Karpas-422 (cell line): Measurements from ENCODE around the gene NARF. TPM values are rescaled to one million over a fixed set of nuclear protein-coding genes. Genes with fewer than 3 reads are reported as not detected.
A peak's percentile ranks its signal among the peaks of the same experiment; 100 is the strongest.

Source experiments
- DNase-seq: peaks from one replicate; pipeline ENCODE4 v3.0.0-alpha.2; 2015
- H2AFZ ChIP-seq: fragments of 200-600 bp; sonication (generic); 2 replicates; pipeline ENCODE4 v1.6.1; 2014; ENCODE audit warnings: antibody characterized with exemption, low read length, mixed read lengths
- H3K27ac ChIP-seq: fragments of 200-600 bp; sonication (generic); 2 replicates; pipeline ENCODE4 v1.5.1; 2014; ENCODE audit warnings: mild to moderate bottlenecking, low read length, moderate library complexity
- H3K27me3 ChIP-seq: fragments of 200-600 bp; sonication (generic); 2 replicates; pipeline ENCODE4 v1.6.1; 2014; ENCODE audit warnings: low read length, mixed read lengths
- H3K36me3 ChIP-seq: fragments of 200-600 bp; sonication (generic); 2 replicates; pipeline ENCODE4 v1.6.1; 2014; ENCODE audit warnings: low read length, mixed read lengths; ENCODE audit not compliant: insufficient read depth
- H3K4me1 ChIP-seq: fragments of 200-600 bp; sonication (generic); 2 replicates; pipeline ENCODE4 v1.6.1; 2014; ENCODE audit warnings: mild to moderate bottlenecking, low read length, mixed read lengths
- H3K4me2 ChIP-seq: fragments of 200-600 bp; sonication (generic); 2 replicates; pipeline ENCODE4 v1.6.1; 2014; ENCODE audit warnings: low read length, low read depth, mild to moderate bottlenecking; ENCODE audit not compliant: poor library complexity, severe bottlenecking
- H3K4me3 ChIP-seq: fragments of 200-600 bp; sonication (generic); 2 replicates; pipeline ENCODE4 v1.5.1; 2014; ENCODE audit warnings: mild to moderate bottlenecking, antibody characterized with exemption, low read length, mixed read lengths
- H3K79me2 ChIP-seq: fragments of 200-600 bp; sonication (generic); 2 replicates; pipeline ENCODE4 v1.6.1; 2014; ENCODE audit warnings: mild to moderate bottlenecking, low read length, mixed read lengths
- H3K9ac ChIP-seq: fragments of 200-600 bp; sonication (generic); 2 replicates; pipeline ENCODE4 v1.6.0; 2014; ENCODE audit warnings: low read length
- H3K9me2 ChIP-seq: fragments of 200-600 bp; sonication (generic), shearing (Covaris generic); replicated peaks from 2 replicates; pipeline ENCODE4 v1.6.0; 2014; ENCODE audit warnings: mild to moderate bottlenecking, low read length, moderate library complexity; ENCODE audit not compliant: insufficient read depth
- H3K9me3 ChIP-seq: fragments of 300-700, 200-600 bp; sonication (generic); 2 replicates; pipeline ENCODE4 v1.6.1; 2014; ENCODE audit warnings: low read length, mixed read lengths
- H4K20me1 ChIP-seq: fragments of 200-600 bp; sonication (generic); 2 replicates; pipeline ENCODE4 v1.6.1; 2014; ENCODE audit warnings: mild to moderate bottlenecking, antibody characterized with exemption, low read length, low read depth; ENCODE audit not compliant: insufficient read depth
- total RNA-seq: library from RNA; depleted of rRNA; stranded (reverse); fragments of >200 nt; shearing (Covaris generic); gene quantifications from 2 replicates; pipeline ENCODE4 v1.2.3, GENCODE V29; 2014; ENCODE audit warnings: low replicate concordance

The NARF gene
- total RNA-seq, 1 experiment from 2014 or later: 43.3 TPM

DNA sequence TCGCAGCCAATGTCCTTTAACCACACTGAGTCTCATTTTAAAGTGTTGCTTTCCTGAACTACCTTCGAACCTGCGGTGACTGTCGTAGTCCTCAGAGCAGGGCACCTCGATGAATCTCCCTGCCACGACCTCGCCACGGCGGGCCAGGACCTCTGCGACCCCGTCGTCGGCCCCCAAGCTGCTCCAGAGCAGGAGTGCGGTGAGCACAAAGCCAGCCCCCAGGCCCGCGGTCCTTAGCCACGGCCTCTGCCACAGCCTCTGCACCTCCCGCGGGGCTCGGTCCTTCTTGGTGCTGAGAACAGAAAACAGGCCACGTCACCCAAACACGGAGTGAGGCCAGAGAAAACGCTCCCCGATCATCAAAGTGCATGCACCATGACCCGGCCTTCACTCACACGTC is 43.2 kb upstream of the NARF start:
- Histone ChIP-seq H3K4me2 (no peak overlapping the region), H3K4me1 (peaks cover 17% of the 10 kb centered on the region), H4K20me1 (peaks cover 18% of the 10 kb centered on the region; the same call in 1 of the 2 replicates), H3K79me2 (0 out of 2 replicates have a peak, but pooled peaks cover 6% of the 10 kb centered on the region), H3K9me2 (no peaks in the 10 kb centered on the region), H3K27me3 (no peaks in the 10 kb centered on the region), H3K27ac (no peak overlapping the region), H3K4me3 (no peak overlapping the region), H3K36me3 (no peaks in the 10 kb centered on the region), H3K9me3 (no peaks in the 10 kb centered on the region), H3K9ac (no peak overlapping the region), H2AFZ (no peak overlapping the region)
- no peak for DNase-seq

DNA sequence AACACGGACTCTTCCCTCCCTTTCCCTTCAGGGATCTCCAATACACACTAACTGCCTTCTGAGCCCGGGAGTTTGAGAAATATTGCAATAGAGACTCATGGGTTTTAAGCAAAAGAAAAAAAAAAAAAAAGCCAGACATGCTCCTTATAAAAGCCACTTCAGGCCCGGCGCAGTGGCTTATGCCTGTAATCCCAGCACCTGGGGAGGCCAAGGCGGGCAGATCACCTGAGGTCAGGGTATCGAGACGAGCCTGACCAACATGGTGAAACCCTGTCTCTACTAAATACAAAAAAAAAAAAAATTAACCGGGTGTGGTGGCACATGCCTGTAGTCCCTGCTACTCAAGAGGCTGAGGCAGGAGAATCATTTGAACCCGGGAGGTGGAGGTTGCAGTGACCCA is 42.8 kb upstream of the NARF start:
- Histone ChIP-seq H4K20me1 (peaks cover 18% of the 10 kb centered on the region; the same call in 1 of the 2 replicates), H3K36me3 (no peaks in the 10 kb centered on the region), H3K9ac (no peak overlapping the region)

DNA sequence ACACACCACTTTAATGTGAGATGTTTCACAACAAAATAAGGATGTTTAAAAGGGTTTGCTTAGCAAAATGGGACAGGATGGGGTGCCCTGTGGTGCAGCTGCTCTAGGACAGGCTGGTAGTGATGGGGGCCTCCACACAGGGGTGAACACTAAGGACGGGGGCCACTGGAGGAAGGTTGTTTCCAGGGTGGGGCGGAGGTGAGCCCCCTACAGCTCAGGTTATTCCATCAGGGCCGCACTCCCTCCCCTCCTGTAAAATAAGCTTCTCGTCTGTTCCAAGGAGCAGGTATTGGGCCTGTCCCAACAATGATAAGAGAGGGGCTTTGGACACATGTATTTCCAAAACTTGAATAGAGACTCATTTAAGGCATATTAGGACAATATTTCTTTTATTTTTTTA is 42.3 kb upstream of the NARF start:
- Histone ChIP-seq H3K9ac (no peak overlapping the region), H3K27ac (no peak overlapping the region), H3K4me2 (no peak overlapping the region), H3K27me3 (no peaks in the 10 kb centered on the region), H3K4me3 (no peak overlapping the region), H3K9me3 (no peaks in the 10 kb centered on the region), H2AFZ (no peak overlapping the region), H4K20me1 (peaks cover 18% of the 10 kb centered on the region; the same call in 1 of the 2 replicates), H3K9me2 (no peaks in the 10 kb centered on the region), H3K4me1 (peaks cover 17% of the 10 kb centered on the region), H3K36me3 (no peaks in the 10 kb centered on the region), H3K79me2 (0 out of 2 replicates have a peak, but pooled peaks cover 6% of the 10 kb centered on the region)
- DNase-seq: no peak

More for the DNA sequence above, 42.8 kb upstream of the NARF start:
- no peak overlapping the region for H3K4me2 ChIP-seq
- no peak for DNase-seq
- H3K79me2 ChIP-seq: 0 out of 2 replicates have a peak, but pooled peaks cover 6% of the 10 kb centered on the region
- no peak overlapping the region for H2AFZ ChIP-seq
- H3K27me3 ChIP-seq: no peaks in the 10 kb centered on the region
- H3K9me3 ChIP-seq: no peaks in the 10 kb centered on the region
- H3K4me3 ChIP-seq: no peak overlapping the region
- peaks cover 17% of the 10 kb centered on the region for H3K4me1 ChIP-seq
- no peaks in the 10 kb centered on the region for H3K9me2 ChIP-seq
- no peak overlapping the region for H3K27ac ChIP-seq

DNA sequence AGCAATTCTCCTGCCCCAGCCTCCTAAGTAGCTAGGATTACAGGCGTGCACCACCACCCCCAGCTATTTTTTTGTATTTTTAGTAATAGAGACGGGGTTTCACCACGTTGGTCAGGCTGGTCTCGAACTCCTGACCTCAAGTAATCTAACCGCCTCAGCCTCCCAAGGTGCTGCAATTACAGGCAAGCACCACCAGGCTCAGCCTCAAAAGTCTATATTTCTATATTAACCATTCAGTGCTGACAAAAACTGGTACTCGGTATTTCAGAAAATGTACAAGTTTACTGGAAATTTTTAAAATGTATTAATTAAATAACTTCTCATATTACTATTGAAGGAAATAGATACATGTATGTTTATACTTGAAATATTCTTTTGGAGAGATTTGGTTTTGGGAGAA is 41.8 kb upstream of the NARF start:
- no peaks in the 10 kb centered on the region for H3K9me3 ChIP-seq
- peak; percentile 58 for DNase-seq
- H3K79me2 ChIP-seq: 0 out of 2 replicates have a peak, but pooled peaks cover 6% of the 10 kb centered on the region
- no peak overlapping the region for H3K4me2 ChIP-seq
- peaks cover 17% of the 10 kb centered on the region for H3K4me1 ChIP-seq
- no peak overlapping the region for H3K4me3 ChIP-seq
- no peaks in the 10 kb centered on the region for H3K36me3 ChIP-seq
- no peaks in the 10 kb centered on the region for H3K27me3 ChIP-seq
- no peak overlapping the region for H3K9ac ChIP-seq
- no peak overlapping the region for H2AFZ ChIP-seq
- peaks cover 18% of the 10 kb centered on the region; the same call in 1 of the 2 replicates for H4K20me1 ChIP-seq
- no peaks in the 10 kb centered on the region for H3K9me2 ChIP-seq
- no peak overlapping the region for H3K27ac ChIP-seq

DNA sequence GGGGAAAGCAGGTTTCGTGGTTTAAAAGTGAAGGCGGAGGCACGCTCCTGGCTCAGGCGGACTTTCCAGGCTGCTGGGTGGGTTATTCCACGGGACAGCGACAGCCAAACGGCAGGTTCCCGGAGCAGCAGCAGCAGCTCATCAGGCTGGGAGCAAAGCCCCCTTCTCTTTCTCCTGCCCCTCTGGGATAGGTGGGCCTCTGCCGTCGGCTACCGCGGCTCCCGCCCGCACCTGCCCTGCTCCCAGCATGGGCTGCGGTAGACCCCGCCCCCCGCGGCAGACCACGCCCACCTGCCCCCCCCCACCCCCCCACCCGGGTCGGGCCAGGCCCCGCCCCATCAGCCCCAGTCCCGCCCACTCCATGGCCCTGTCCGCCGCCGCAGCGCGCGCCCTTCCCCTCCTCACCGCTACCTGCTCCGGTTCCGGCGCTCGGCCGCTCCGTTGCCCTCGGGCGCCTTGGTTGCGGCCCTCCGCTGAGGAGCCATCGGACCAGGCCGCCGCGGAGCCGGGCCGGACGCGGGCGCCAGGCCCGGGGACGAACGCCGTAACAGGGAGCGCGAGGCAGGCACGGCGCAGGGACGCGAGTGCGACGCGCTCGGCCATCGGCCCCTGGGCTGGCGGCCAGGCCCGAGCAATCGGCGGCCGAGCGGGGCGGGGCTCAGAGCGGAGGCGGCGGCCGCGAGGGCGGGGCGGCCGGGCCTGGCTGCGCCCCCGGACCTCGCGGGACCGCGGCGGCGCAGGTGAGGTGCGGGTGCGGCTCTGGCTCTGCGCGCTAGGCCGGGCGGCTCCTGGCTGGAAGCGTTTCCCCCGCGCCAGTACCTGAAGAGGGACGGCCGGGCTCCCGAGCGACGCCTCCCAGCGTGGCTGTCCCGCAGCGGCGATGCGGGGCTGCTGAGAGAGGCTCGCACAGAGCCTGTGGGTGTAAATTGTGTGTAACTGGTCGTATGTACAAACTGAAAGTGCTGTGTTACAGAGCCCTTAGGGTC is 40.2 kb upstream of the NARF start, which contains the start of the genes HEXD and OGFOD3:
TSS of gene HEXD (plus strand) at position 347 of the 986 bp plus-strand sequence. CDS start 1,453 bp downstream, outside the sequence.
TSS of gene OGFOD3 (minus strand) at position 586 of the 986 bp plus-strand sequence. CDS start at position 485, 101 bp downstream.
- no peaks in the 10 kb centered on the region for H3K9me3 ChIP-seq
- H3K9ac ChIP-seq: peak within 1 kb of the TSS; percentile 90
- no peaks in the 10 kb centered on the region for H3K27me3 ChIP-seq
- peak within 1 kb of the TSS; percentile 99 for H3K4me3 ChIP-seq
- H3K9me2 ChIP-seq: no peaks in the 10 kb centered on the region
- peak within 1 kb of the TSS; percentile 50 for H3K27ac ChIP-seq
- H3K4me1 ChIP-seq: peaks cover 17% of the 10 kb centered on the region
- H3K4me2 ChIP-seq: peak within 1 kb of the TSS; percentile 93
- H2AFZ ChIP-seq: peak within 1 kb of the TSS; percentile 90; the same call in 1 of the 2 replicates
- DNase-seq: peak; percentile 95
- H3K36me3 ChIP-seq: no peaks in the 10 kb centered on the region
- peaks cover 18% of the 10 kb centered on the region; the same call in 1 of the 2 replicates for H4K20me1 ChIP-seq
- H3K79me2 ChIP-seq: 0 out of 2 replicates have a peak, but pooled peaks cover 6% of the 10 kb centered on the region

DNA sequence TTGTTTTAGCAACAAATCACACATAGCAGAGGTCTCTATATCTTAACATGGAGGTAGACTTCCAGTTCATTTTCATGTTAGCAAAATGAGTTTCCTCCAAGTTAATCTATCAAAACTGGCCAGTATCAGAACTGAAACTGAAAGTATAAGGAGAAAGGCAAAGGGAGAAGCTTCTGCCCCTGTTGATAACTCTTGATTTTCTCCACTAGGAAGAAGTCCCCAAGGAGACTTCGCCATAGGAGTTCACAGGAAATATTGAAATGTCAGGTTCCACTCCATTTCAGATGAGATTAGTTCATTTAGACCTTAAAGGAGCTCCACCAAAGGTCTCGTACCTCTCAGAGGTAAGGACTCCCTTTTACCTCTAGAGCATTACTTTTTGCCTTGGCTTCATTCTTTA is 39.0 kb upstream of the NARF start:
- Histone ChIP-seq H3K9me3 (no peaks in the 10 kb centered on the region), H3K9me2 (no peaks in the 10 kb centered on the region), H3K4me2 (peak overlapping the region; percentile 93), H3K27ac (peak overlapping the region; percentile 50), H3K79me2 (0 out of 2 replicates have a peak, but pooled peaks cover 6% of the 10 kb centered on the region), H3K36me3 (no peaks in the 10 kb centered on the region), H3K4me1 (peaks cover 17% of the 10 kb centered on the region), H3K27me3 (no peaks in the 10 kb centered on the region), H3K4me3 (peak overlapping the region; percentile 99), H3K9ac (peak overlapping the region; percentile 90), H4K20me1 (peaks cover 18% of the 10 kb centered on the region; the same call in 1 of the 2 replicates), H2AFZ (0 out of 2 replicates have a peak overlapping the region, but pooled peaks have one; percentile 21)
- DNase-seq: peak; percentile 44

DNA sequence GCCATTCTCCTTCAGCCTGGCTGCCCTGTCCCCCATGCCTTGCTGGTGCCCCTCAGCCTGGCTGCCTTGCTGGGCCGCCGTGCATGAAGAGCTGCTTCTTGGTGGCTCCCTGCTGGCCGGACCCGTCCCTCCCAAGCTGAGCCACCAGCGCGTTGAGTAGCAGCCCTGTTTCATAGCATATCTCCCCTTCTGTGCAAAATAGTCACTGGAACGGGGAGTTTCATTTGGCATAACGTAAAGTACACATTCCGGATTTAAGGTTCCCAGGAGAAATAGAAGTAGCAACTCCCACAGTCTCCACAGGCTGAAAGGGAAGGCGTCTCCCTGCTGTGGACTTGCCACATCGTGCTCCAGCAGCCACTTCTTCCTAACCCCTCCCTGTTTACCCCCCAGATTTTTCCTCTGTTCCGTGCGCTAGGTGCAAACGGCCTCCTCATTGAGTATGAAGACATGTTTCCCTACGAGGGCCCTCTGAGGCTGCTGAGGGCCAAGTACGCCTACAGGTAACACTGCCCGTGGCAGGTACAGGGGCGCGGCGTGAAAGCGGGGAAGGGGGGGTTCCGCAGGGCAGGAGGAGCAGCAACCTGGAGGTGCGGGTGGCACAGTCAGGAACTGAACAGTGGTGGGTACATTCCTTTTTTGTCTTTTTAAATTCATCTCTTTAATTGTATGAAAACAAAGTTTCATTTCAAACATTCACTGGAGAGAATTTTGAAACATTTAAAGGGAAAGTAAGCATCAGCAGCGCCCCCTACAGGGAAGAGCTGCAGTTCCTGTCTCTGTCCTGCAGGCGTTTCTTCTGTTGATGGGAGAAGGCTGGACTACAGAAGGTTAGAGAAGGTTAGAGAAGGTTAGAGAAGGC is 34.3 kb upstream of the NARF start:
- H3K4me1 ChIP-seq: peaks cover 9% of the 10 kb centered on the region
- H3K27ac ChIP-seq: no peak overlapping the region
- peak; percentile 87 for DNase-seq
- no peak overlapping the region for H2AFZ ChIP-seq
- H3K36me3 ChIP-seq: no peaks in the 10 kb centered on the region
- H3K4me3 ChIP-seq: no peak overlapping the region
- 0 out of 2 replicates have a peak, but pooled peaks cover 4% of the 10 kb centered on the region for H3K79me2 ChIP-seq
- H3K9me3 ChIP-seq: no peaks in the 10 kb centered on the region
- no peaks in the 10 kb centered on the region for H4K20me1 ChIP-seq
- H3K9me2 ChIP-seq: no peaks in the 10 kb centered on the region
- no peak overlapping the region for H3K9ac ChIP-seq
- no peak overlapping the region for H3K4me2 ChIP-seq
- no peaks in the 10 kb centered on the region for H3K27me3 ChIP-seq
